ENCODE data around the gene PKN1. TPM values are rescaled to one million over a fixed set of nuclear protein-coding genes. Genes with fewer than 3 reads are reported as not detected.
"Not testable (repeated sequence)": the region's sequence is repeated elsewhere in the genome, so short reads cannot be mapped to it uniquely, and the experiment has no call there.

Gene PKN1
- total RNA-seq, 1 donor from 2014 or later, result 129 TPM

GRCh38 chr19:14446336-14447036 is 13.4 kb downstream of the PKN1 start:
- intact Hi-C loops (cut with micrococcal nuclease), result no loop called here
- Histone ChIP-seq H3K4me3 (no peak overlapping the region), H3K27ac (replicated peaks) (no peak overlapping the region), H3K4me1 (peaks cover 1% of the 10 kb centered on the region), H3K9me3 (replicated peaks) (no peaks in the 10 kb centered on the region), H3K36me3 (peaks cover 100% of the 10 kb centered on the region), H3K27me3 (ENCODE audit: low read depth) (no peaks in the 10 kb centered on the region)
- no peak for TF ChIP-seq CTCF (IDR thresholded peaks at IDR 0.05; ENCODE audit: borderline replicate concordance)
- DNase-seq, result no peak

GRCh38 chr19:14449321-14449720 is 16.2 kb downstream of the PKN1 start:
- intact Hi-C loops (cut with micrococcal nuclease), result no loop called here
- no peaks in the 10 kb centered on the region for H3K9me3 ChIP-seq (replicated peaks)
- no peak overlapping the region for H3K27ac ChIP-seq (replicated peaks)
- TF ChIP-seq CTCF (IDR thresholded peaks at IDR 0.05; ENCODE audit: borderline replicate concordance), result no peak
- H3K36me3 ChIP-seq, result peaks cover 100% of the 10 kb centered on the region
- H3K27me3 ChIP-seq (ENCODE audit: low read depth), result no peaks in the 10 kb centered on the region
- DNase-seq, result no peak
- no peaks in the 10 kb centered on the region for H3K4me1 ChIP-seq
- H3K4me3 ChIP-seq, result no peak overlapping the region

- no peaks in the 10 kb centered on the region for H3K27me3 ChIP-seq (ENCODE audit: low read depth)
- no peaks in the 10 kb centered on the region for H3K4me1 ChIP-seq
- H3K4me3 ChIP-seq, result no peak overlapping the region
- H3K36me3 ChIP-seq, result peaks cover 100% of the 10 kb centered on the region
- DNase-seq, result no peak
- TF ChIP-seq CTCF (IDR thresholded peaks at IDR 0.05; ENCODE audit: borderline replicate concordance), result no peak
- H3K9me3 ChIP-seq (replicated peaks), result no peaks in the 10 kb centered on the region
- intact Hi-C loops (cut with micrococcal nuclease), result no loop called here
- no peak overlapping the region for H3K27ac ChIP-seq (replicated peaks)
Observed at GRCh38 chr19:14450168-14450874, 17.2 kb downstream of the PKN1 start.

GRCh38 chr19:14450876-14451275 is 17.8 kb downstream of the PKN1 start:
- intact Hi-C loops (cut with micrococcal nuclease), result no loop called here
- no peaks in the 10 kb centered on the region for H3K27me3 ChIP-seq (ENCODE audit: low read depth)
- no peak overlapping the region for H3K4me3 ChIP-seq
- H3K36me3 ChIP-seq, result peaks cover 100% of the 10 kb centered on the region
- no peak for TF ChIP-seq CTCF (IDR thresholded peaks at IDR 0.05; ENCODE audit: borderline replicate concordance)
- no peak for DNase-seq
- H3K27ac ChIP-seq (replicated peaks), result no peak overlapping the region
- no peaks in the 10 kb centered on the region for H3K4me1 ChIP-seq
- H3K9me3 ChIP-seq (replicated peaks), result no peaks in the 10 kb centered on the region

- intact Hi-C loops (cut with micrococcal nuclease); H3K4me3 ChIP-seq; H3K27me3 ChIP-seq (ENCODE audit: low read depth); H3K27ac ChIP-seq (replicated peaks); DNase-seq; H3K9me3 ChIP-seq (replicated peaks); H3K4me1 ChIP-seq: not testable (repeated sequence)
- H3K36me3 ChIP-seq, result peaks cover 95% of the 10 kb centered on the region
Observed at GRCh38 chr19:14452303-14452702, 19.2 kb downstream of the PKN1 start.

GRCh38 chr19:14459703-14460102 is 26.6 kb downstream of the PKN1 start:
- Histone ChIP-seq H3K27ac (replicated peaks) (no peak overlapping the region), H3K4me1 (no peaks in the 10 kb centered on the region), H3K36me3 (peaks cover 94% of the 10 kb centered on the region), H3K27me3 (ENCODE audit: low read depth) (no peaks in the 10 kb centered on the region), H3K4me3 (no peak overlapping the region), H3K9me3 (replicated peaks) (no peaks in the 10 kb centered on the region)
- DNase-seq, result no peak
- no peak for TF ChIP-seq CTCF (IDR thresholded peaks at IDR 0.05; ENCODE audit: borderline replicate concordance)
- intact Hi-C loops (cut with micrococcal nuclease), result no loop called here
